GM19099 (cell line): ENCODE results near the gene KMT2E.
A peak's percentile ranks its signal among the peaks of the same experiment; 100 is the strongest.

Source experiments
- POLR2A ChIP-seq: IDR thresholded peaks from 3 replicates; pipeline ENCODE4 v1.6.1; 2011; ENCODE audit warnings: low read depth; ENCODE audit not compliant: insufficient read length; ENCODE audit errors: extremely low read depth

The KMT2E gene

DNA sequence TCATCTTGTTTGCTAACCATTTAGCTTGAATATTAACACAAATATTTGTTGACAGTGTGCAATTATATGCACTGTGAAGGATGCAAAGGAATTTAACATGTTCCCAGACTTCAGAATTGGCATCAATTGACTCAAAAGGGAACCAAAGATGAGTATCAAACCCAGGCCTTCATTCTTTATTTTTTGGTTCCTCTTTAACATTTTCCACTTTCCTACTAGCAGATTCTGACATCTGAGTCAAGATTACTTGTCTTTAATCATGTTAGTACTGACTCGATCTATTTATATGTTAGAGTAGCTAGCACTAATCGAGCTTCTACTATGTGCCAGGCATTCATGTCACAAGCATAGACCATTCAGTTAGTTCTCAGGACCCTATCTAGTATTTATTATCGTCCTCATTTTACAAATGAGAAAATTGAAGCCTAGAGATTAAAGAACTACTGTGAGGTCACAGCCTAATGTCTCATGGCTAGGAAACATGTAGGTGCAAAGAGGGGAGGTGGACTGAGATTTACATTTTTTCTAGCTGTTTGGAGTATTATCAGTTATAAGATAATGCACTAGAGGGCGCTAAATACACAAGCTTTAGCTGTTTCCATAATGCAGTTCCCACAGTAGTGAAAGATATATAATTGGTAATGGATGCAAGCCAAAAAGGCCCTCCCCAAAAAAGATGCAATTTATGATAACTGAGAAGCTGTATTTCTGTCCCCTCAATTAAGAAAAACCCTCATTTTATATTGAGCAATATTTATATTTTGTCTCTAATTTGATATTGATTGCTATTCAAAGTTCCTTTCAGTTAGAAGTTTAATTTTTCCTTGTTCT lies 32.9 kb upstream of the KMT2E start:
- TF ChIP-seq POLR2A = no peak

GRCh38 chr7:104981672-104982037 lies 32.4 kb upstream of the KMT2E start:
- no peak for TF ChIP-seq POLR2A

- no peak for TF ChIP-seq POLR2A
Observed at GRCh38 chr7:104982308-104983075, 31.5 kb upstream of the KMT2E start.

GRCh38 chr7:104983076-104983577 lies 30.9 kb upstream of the KMT2E start:
- no peak for TF ChIP-seq POLR2A

GRCh38 chr7:104983578-104984539 lies 30.1 kb upstream of the KMT2E start:
- peak; percentile 90 for TF ChIP-seq POLR2A

DNA sequence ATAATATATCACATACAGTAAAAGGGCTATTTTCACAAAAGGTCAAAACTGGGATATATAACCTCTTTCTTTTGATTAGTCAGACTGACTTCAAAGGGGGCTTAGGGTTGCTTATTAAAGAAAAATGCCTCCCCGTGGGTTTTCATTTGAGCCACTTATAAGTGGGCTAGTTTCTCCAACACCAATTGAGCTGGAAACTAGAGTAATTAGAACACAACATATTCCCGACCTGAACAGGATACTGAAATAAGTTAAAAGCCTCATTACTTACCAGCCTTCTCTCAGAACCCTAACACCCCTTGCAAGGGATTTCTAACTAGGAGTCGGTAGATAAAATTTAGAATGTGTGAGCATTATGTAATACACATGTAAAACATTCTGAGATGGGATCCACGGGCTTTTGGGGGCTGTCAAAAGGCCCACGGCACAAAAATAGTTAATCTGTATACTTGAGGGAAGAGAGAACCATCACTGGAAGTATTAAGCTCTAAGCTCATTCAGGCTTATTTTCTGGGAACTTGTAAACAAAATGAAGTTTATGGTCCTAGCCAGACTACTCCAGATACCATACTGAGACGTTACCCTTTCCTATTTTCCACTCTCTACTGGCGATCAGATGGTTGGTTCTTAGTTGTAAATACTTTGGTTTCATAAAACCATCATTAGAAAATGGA lies 29.3 kb upstream of the KMT2E start:
- no peak for TF ChIP-seq POLR2A

GRCh38 chr7:104985259-104985617 lies 28.8 kb upstream of the KMT2E start:
- no peak for TF ChIP-seq POLR2A

- no peak for TF ChIP-seq POLR2A
Observed at GRCh38 chr7:104986628-104987259, 27.3 kb upstream of the KMT2E start.

DNA sequence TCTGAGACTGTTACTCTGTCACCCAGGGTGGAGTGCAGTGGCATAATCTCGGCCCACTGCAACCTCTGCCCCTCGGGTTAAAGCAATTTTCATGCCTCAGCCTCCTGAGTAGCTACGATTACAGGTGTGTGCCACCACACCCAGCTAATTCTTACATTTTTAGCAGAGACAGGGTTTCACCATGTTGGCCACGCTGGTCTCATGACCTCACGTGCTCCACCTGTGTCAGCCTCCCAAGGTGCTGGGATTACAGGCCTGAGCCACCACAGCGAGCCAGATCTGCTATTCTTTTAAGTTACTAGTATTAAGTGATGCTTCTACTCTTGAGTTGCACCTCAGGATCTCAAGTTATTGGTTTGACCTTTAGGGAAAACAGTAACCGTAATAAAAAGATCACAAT lies 23.0 kb upstream of the KMT2E start:
- TF ChIP-seq POLR2A = no peak

DNA sequence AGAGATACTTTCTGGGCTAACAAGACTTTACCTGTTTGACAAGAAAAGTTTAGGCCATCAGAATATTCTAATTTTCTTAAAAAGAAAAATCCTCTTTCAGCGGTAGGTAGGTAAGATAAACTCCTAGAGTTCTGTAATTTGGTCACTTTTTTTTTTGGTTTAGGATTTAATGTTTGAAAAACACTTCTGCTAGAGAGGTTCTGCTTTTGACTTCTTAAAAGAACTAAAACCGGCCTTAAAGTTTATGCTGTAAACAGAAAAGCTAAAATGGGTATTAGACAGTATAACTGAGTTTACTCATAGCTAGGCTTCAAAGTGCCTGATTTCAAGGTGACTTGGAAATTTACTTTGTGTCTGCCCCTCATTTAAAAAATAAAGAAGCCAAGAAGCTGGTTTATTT lies 21.7 kb upstream of the KMT2E start:
- TF ChIP-seq POLR2A = no peak

DNA sequence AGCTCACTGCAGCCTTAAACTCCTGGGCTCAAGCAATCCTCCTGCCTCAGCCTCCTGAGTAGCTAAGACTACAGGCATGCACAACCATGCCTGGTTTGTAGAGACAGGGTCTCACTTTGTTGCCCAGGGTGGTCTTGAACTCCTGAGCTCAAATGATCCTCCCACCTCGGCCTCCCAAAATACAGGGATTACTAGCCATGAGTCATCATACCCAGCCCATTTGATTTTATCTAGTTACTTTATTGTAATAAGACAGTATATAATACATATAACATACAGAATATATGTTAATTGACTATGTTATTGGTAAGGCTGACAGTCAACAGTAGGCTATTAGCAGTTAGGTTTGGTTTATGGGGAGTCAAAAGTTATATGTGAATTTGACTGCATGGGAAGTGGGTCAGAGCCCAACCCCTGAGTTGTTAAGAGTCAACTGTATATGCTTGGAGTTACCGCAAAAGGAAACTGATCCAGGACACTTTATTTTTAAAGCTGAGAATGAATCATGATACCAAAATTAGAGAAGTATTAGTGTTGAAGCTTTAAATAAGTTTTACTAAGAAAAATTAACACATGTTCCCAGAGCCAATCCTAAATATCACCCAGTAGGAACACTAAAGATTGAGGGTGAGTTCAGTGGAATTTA lies 20.7 kb upstream of the KMT2E start:
- no peak for TF ChIP-seq POLR2A

DNA sequence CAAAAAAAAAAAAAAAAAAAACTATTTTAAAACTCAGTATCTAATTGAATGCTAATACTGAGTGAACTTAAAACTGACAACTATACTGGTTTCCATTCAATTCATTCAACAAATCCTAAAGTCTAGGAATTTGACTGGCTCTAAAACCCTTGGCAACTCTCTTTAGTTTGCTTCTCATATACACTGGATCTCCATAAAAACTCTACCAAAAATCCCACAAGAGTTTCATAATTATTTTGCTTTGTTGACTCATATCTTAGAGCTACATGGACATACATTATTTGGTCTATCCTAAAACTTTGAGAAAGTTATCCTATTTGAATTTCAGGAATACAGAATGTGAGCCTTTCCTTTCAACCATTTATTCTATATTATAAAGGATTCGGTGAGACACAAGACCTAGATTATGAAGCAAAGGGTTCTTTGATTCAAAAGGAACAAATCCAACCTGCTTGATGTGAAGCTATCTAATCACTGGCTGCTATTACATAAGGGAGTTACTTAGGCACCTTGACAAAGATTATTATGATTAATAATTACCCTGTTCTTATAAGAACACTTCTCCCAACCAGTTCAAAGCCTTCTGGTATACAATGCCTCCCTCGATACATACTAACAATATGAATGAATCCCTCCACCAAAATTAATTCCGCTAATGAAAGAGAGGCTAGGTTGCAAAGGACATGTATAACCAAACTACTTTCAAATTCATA lies 15.8 kb upstream of the KMT2E start:
- no peak for TF ChIP-seq POLR2A

DNA sequence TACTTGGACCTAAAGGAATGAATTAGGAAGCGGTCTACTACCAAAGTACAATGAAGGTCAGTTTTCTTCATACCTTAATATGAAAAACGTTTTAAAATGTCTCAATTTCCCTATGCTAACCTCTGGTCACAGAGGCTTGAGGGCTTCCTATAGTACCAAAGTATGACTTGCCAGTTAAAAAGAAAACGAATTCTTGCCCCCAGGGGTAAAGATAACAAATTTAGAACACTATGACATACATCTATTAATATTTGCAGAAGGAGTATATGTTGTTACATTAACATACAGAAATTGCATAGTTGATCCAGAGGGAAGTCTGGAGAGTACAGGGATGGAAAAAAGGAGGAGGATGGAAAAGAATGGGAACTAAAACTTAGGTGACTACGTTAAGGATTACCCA lies 13.8 kb upstream of the KMT2E start:
- no peak for TF ChIP-seq POLR2A
